Measurements from ENCODE around the gene SESN1. TPM values are rescaled to one million over a fixed set of nuclear protein-coding genes. Genes with fewer than 3 reads are reported as not detected.

The SESN1 gene
- total RNA-seq, 2 donors from 2014 or later, result 26.2 to 63.1 TPM

DNA sequence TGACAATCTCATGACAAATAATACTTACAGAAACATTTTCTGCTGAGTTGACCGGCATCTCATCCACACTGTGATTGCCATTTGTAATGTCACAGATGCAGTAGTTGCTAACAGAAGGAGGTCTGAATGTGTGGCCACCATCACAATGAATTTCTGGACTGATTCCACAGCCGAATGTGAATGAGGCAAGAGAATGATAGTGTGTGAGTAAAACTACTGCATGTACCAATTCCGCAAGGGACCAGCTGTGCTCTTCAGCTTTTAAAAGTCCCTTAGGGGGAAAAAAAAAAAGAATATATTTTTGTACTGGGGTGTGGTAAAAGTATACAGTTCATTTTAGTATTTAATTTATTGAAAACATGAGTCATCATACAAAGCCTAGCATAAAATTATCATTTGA lies 96.2 kb downstream of the SESN1 start:
- H3K4me3 ChIP-seq, result no peak overlapping the region
- H3K27ac ChIP-seq, result no peak overlapping the region
- no peaks in the 10 kb centered on the region for H3K9me3 ChIP-seq
- TF ChIP-seq CTCF (IDR thresholded peaks at IDR 0.05), result no peak
- no peaks in the 10 kb centered on the region for H3K27me3 ChIP-seq (replicated peaks; ENCODE audit: insufficient read depth)
- H3K4me1 ChIP-seq (ENCODE audit: control insufficient read depth in 1 of 2, low read depth in 2 of 2), result peaks cover 22 to 28% of the 10 kb centered on the region in 2 donors
- H3K36me3 ChIP-seq, result peaks cover 24% of the 10 kb centered on the region
- ATAC-seq (ENCODE audit: insufficient number of reproducible peaks, low FRiP score, low read depth) (no peak), DNase-seq (ENCODE audit: low spot score) (no peak)

DNA sequence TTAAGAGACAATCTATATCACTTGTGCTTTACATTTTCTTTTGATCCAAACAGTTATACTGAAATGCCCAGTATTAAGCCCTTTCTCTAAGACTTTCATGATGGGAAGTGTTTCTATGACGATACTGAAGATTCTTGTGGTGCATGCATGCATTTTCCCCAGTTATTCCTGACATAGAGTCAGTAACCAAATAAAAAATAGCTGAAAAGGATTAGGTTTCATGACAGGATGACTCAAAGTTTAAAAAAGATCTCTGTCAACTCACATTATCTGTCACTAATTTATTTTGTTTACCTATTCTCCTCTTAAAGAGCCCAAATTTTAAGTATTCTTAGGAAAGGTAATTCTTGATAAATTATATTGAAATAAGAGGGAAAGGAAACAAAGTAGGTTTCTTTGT lies 98.4 kb downstream of the SESN1 start:
- H3K9me3 ChIP-seq, result no peaks in the 10 kb centered on the region
- no peak overlapping the region for H3K4me3 ChIP-seq
- DNase-seq (ENCODE audit: low spot score) (no peak), ATAC-seq (ENCODE audit: insufficient number of reproducible peaks, low FRiP score, low read depth) (no peak)
- H3K27ac ChIP-seq, result no peak overlapping the region
- no peak for TF ChIP-seq CTCF (IDR thresholded peaks at IDR 0.05)
- no peaks in the 10 kb centered on the region for H3K27me3 ChIP-seq (replicated peaks; ENCODE audit: insufficient read depth)
- peaks cover 3 to 11% of the 10 kb centered on the region in 2 donors for H3K4me1 ChIP-seq (ENCODE audit: control insufficient read depth in 1 of 2, low read depth in 2 of 2)
- H3K36me3 ChIP-seq, result peaks cover 36% of the 10 kb centered on the region

DNA sequence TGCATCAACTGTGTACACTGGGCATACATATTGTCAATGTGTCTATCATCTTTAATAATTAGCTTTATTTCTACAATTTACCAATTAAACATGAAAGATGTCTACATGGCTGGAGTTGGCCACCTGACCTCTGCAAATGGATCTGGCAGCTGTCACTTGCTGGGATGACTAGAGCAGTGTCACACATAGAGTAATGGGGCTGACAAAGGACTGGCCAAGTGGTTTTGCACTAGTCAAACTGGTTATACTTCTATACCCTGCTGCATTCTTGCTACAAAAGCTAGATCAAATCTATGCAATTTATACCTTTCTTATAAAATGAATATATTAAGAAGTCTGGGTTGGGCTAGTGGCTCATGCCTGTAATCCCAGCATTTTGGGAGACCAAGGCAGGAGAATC lies 99.3 kb downstream of the SESN1 start:
- Histone ChIP-seq H3K4me1 (ENCODE audit: control insufficient read depth in 1 of 2, low read depth in 2 of 2) (peaks cover 0 to 6% of the 10 kb centered on the region in 2 donors), H3K27ac (no peak overlapping the region), H3K36me3 (peaks cover 42% of the 10 kb centered on the region), H3K4me3 (no peak overlapping the region), H3K27me3 (replicated peaks; ENCODE audit: insufficient read depth) (no peaks in the 10 kb centered on the region), H3K9me3 (no peaks in the 10 kb centered on the region)
- ATAC-seq (ENCODE audit: insufficient number of reproducible peaks, low FRiP score, low read depth) (no peak), DNase-seq (ENCODE audit: low spot score) (no peak)
- TF ChIP-seq CTCF (IDR thresholded peaks at IDR 0.05), result no peak

- TF ChIP-seq CTCF (IDR thresholded peaks at IDR 0.05), result no peak
- H3K36me3 ChIP-seq, result peaks cover 37% of the 10 kb centered on the region
- DNase-seq (ENCODE audit: low spot score) (no peak), ATAC-seq (ENCODE audit: insufficient number of reproducible peaks, low FRiP score, low read depth) (no peak)
- H3K9me3 ChIP-seq, result no peaks in the 10 kb centered on the region
- no peak overlapping the region for H3K4me3 ChIP-seq
- no peak overlapping the region for H3K27ac ChIP-seq
- H3K4me1 ChIP-seq (ENCODE audit: control insufficient read depth in 1 of 2, low read depth in 2 of 2), result no peaks in the 10 kb centered on the region
- no peaks in the 10 kb centered on the region for H3K27me3 ChIP-seq (replicated peaks; ENCODE audit: insufficient read depth)
Measured at GRCh38 chr6:108993876-108994275, 100.8 kb downstream of the SESN1 start.

DNA sequence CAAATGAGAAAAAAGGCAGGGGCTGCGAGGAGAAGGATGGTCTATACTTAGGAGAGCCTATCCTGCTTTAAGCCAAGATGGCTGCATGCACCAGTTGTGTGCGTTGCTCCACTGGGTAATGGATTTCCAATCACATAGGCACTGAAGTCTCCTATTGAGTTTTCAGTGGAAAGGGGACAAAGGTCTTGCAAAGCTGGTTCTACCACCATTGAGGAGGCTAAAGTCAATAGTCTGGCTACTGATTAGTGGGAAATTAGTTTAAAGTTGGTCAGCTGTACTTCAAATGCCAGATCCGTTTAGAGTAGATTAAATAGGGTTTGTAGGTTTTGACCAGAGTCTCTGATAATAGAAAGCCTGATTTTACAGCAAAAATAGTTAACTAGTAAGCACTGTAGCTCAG lies 104.9 kb downstream of the SESN1 start:
- H3K36me3 ChIP-seq, result peaks cover 45% of the 10 kb centered on the region
- ATAC-seq (ENCODE audit: insufficient number of reproducible peaks, low FRiP score, low read depth) (no peak), DNase-seq (ENCODE audit: low spot score) (no peak)
- no peak overlapping the region for H3K27ac ChIP-seq
- no peaks in the 10 kb centered on the region for H3K9me3 ChIP-seq
- no peaks in the 10 kb centered on the region for H3K4me1 ChIP-seq (ENCODE audit: control insufficient read depth in 1 of 2, low read depth in 2 of 2)
- no peak overlapping the region for H3K4me3 ChIP-seq
- H3K27me3 ChIP-seq (replicated peaks; ENCODE audit: insufficient read depth), result no peaks in the 10 kb centered on the region
- TF ChIP-seq CTCF (IDR thresholded peaks at IDR 0.05), result no peak
